PC-3 (cell line): ENCODE measurements around the gene AADACL4. TPM values are rescaled to one million over a fixed set of nuclear protein-coding genes. Genes with fewer than 3 reads are reported as not detected.

Experiments used
- ATAC-seq: fragments of 200-7000 bp; cut with Tn5 transposase; 2 replicates; pipeline ENCODE4 v1.9.1; 2020; ENCODE audit warnings: mild to moderate bottlenecking, moderate library complexity
- BruUV-seq: library from RNA; stranded (reverse); fragments of 400-500 nt; replicated peaks from 2 replicates; lab custom pipeline; 2021; lab: Mats Ljungman, UMichigan
- CTCF ChIA-PET: fragments of 300-600 bp; sonication (Branson Sonifier 250); formaldehyde crosslinking; loops from one replicate; lab custom pipeline; 2022; ENCODE audit warnings: antibody characterized with exemption; lab: Charles Lee
- POLR2A ChIA-PET: fragments of 300-600 bp; sonication (Branson Sonifier 250); formaldehyde crosslinking; loops from one replicate; lab custom pipeline; 2022; ENCODE audit warnings: antibody characterized with exemption; ENCODE audit not compliant: unreplicated experiment; lab: Charles Lee
- DNase-seq: peaks from one replicate; pipeline ENCODE4 v3.0.0-alpha.2; 2015
- H2AFZ ChIP-seq: fragments of 300-600 bp; sonication (generic); 2 replicates; pipeline ENCODE4 v1.6.0; 2016; ENCODE audit warnings: antibody characterized with exemption, low read length
- H3F3A ChIP-seq: fragments of 300-600 bp; sonication (generic); one replicate; pipeline ENCODE4 v1.6.0; 2017; ENCODE audit warnings: antibody characterized with exemption, low read length, control low read depth, mild to moderate bottlenecking; ENCODE audit not compliant: unreplicated experiment
- H3K27ac ChIP-seq: fragments of 300-600 bp; sonication (generic); 2 replicates; pipeline ENCODE4 v1.5.1; 2016; ENCODE audit warnings: mild to moderate bottlenecking, low read length
- H3K27me3 ChIP-seq: fragments of 300-600 bp; sonication (generic); 2 replicates; pipeline ENCODE4 v1.6.1; 2016; ENCODE audit warnings: low read length, mixed read lengths
- H3K36me3 ChIP-seq: fragments of 300-600 bp; sonication (generic); 2 replicates; pipeline ENCODE4 v1.6.1; 2016; ENCODE audit warnings: low read depth, mixed run types, low read length, mixed read lengths
- H3K4me1 ChIP-seq: fragments of 300-600 bp; sonication (generic); 2 replicates; pipeline ENCODE4 v1.5.1; 2016; ENCODE audit warnings: low read length; ENCODE audit not compliant: insufficient read depth
- H3K4me2 ChIP-seq: fragments of 300-600 bp; sonication (generic); 2 replicates; pipeline ENCODE4 v1.6.0; 2016; ENCODE audit warnings: low read length
- H3K4me3 ChIP-seq: fragments of 300-600 bp; sonication (generic); 2 replicates; pipeline ENCODE4 v1.5.1; 2016; ENCODE audit warnings: mild to moderate bottlenecking, low read length, mixed read lengths
- H3K79me2 ChIP-seq: fragments of 300-600 bp; sonication (generic); 2 replicates; pipeline ENCODE4 v1.6.1; 2017; ENCODE audit warnings: low read length, mixed read lengths
- H3K9ac ChIP-seq: fragments of 300-600 bp; sonication (generic); 2 replicates; pipeline ENCODE4 v1.6.0; 2016; ENCODE audit warnings: mild to moderate bottlenecking, low read length
- H3K9me2 ChIP-seq: fragments of 300-600 bp; sonication (generic); replicated peaks from 2 replicates; pipeline ENCODE4 v1.6.1; 2016; ENCODE audit warnings: mixed run types, low read length, mixed read lengths
- H3K9me3 ChIP-seq: fragments of 300-600 bp; sonication (generic); 2 replicates; pipeline ENCODE4 v1.6.1; 2016; ENCODE audit warnings: low read length, mixed read lengths
- H4K20me1 ChIP-seq: fragments of 300-600 bp; sonication (generic); 2 replicates; pipeline ENCODE4 v1.6.1; 2016; ENCODE audit warnings: low read length, mixed read lengths
- CTCF ChIP-seq: fragments of 300-600 bp; sonication (generic); conservative IDR thresholded peaks from 2 replicates; pipeline ENCODE4 v1.5.1; 2017; ENCODE audit warnings: antibody characterized with exemption, low read depth, mild to moderate bottlenecking, low read length
- EZH2 ChIP-seq: fragments of 300-600 bp; sonication (generic); IDR thresholded peaks from one replicate; pipeline ENCODE4 v1.6.1; 2017; ENCODE audit warnings: antibody characterized with exemption, mild to moderate bottlenecking, low read length; ENCODE audit not compliant: unreplicated experiment
- EZH2phosphoT487 ChIP-seq: fragments of 300-600 bp; sonication (generic); IDR thresholded peaks from 2 replicates; pipeline ENCODE4 v1.6.1; 2018; ENCODE audit warnings: mild to moderate bottlenecking, antibody characterized with exemption, low read length, borderline replicate concordance
- intact Hi-C: fragments of 100-400 bp; cut with micrococcal nuclease; formaldehyde crosslinking; loops from 2 replicates; pipeline ENCODE4 v1.9.0; 2023
- total RNA-seq: library from RNA; depleted of rRNA; stranded (reverse); fragments of >200 nt; gene quantifications from 2 replicates; pipeline ENCODE4 v1.2.3, GENCODE V29; 2014

The AADACL4 gene
- total RNA-seq, 1 experiment from 2014 or later: not detected

GRCh38 chr1:12598974-12599373, 44.9 kb upstream of the AADACL4 start:
- H4K20me1 ChIP-seq: no peaks in the 10 kb centered on the region
- ATAC-seq: no peak
- H3K4me3 ChIP-seq: no peak overlapping the region
- POLR2A ChIA-PET: interaction anchor here (0.6 kb wide), 1 partner anchor 35 kb away, joined by 3 read pairs; no protein-coding TSS in a partner anchor
- no peak for DNase-seq
- H3K9ac ChIP-seq: no peak overlapping the region
- intact Hi-C loops: loop anchor here (5.0 kb wide), 1 partner anchor 122 kb away; no protein-coding TSS in a partner anchor
- no peak for TF ChIP-seq EZH2
- no peak for TF ChIP-seq CTCF
- no peak for TF ChIP-seq EZH2phosphoT487
- H3F3A ChIP-seq: peaks cover 4% of the 10 kb centered on the region
- H3K79me2 ChIP-seq: peaks cover 85% of the 10 kb centered on the region
- no peaks in the 10 kb centered on the region for H3K27me3 ChIP-seq
- CTCF ChIA-PET: interaction anchor here (1.5 kb wide), 1 partner anchor 20 kb away, joined by 6 read pairs; no protein-coding TSS in a partner anchor
- no peak overlapping the region for H3K27ac ChIP-seq
- no TSS peak for BruUV-seq
- H3K4me1 ChIP-seq: peaks cover 76% of the 10 kb centered on the region
- H3K9me2 ChIP-seq: no peaks in the 10 kb centered on the region
- no peak overlapping the region for H3K4me2 ChIP-seq
- no peaks in the 10 kb centered on the region for H3K9me3 ChIP-seq
- no peak overlapping the region for H2AFZ ChIP-seq
- peaks cover 4% of the 10 kb centered on the region; the same call in 1 of the 2 replicates for H3K36me3 ChIP-seq

- Histone ChIP-seq H3K36me3 (peaks cover 5% of the 10 kb centered on the region; the same call in 1 of the 2 replicates), H3K9ac (no peak overlapping the region), H4K20me1 (no peaks in the 10 kb centered on the region), H3K9me3 (no peaks in the 10 kb centered on the region), H3K9me2 (no peaks in the 10 kb centered on the region), H3K27me3 (no peaks in the 10 kb centered on the region), H3K79me2 (peaks cover 83% of the 10 kb centered on the region), H3K4me1 (peaks cover 74% of the 10 kb centered on the region), H3F3A (peaks cover 5% of the 10 kb centered on the region), H3K4me2 (no peak overlapping the region), H3K27ac (no peak overlapping the region), H3K4me3 (no peak overlapping the region), H2AFZ (no peak overlapping the region)
- intact Hi-C loops: loop anchor here (5.0 kb wide), 1 partner anchor 122 kb away; no protein-coding TSS in a partner anchor
- TF ChIP-seq EZH2: no peak
- no peak for TF ChIP-seq EZH2phosphoT487
- no peak for TF ChIP-seq CTCF
- CTCF ChIA-PET: no interaction called here
- POLR2A ChIA-PET: no interaction called here
- ATAC-seq: no peak
- no TSS peak for BruUV-seq
- no peak for DNase-seq
Observed at GRCh38 chr1:12599657-12600056, 44.2 kb upstream of the AADACL4 start.

GRCh38 chr1:12600335-12600734, 43.5 kb upstream of the AADACL4 start:
- no peak overlapping the region for H3K4me3 ChIP-seq
- H2AFZ ChIP-seq: no peak overlapping the region
- peaks cover 5% of the 10 kb centered on the region; the same call in 1 of the 2 replicates for H3K36me3 ChIP-seq
- no peaks in the 10 kb centered on the region for H3K9me2 ChIP-seq
- no peak overlapping the region for H3K4me2 ChIP-seq
- no peak overlapping the region for H3K9ac ChIP-seq
- peaks cover 85% of the 10 kb centered on the region for H3K79me2 ChIP-seq
- CTCF ChIA-PET: no interaction called here
- no peaks in the 10 kb centered on the region for H3K27me3 ChIP-seq
- no peaks in the 10 kb centered on the region for H4K20me1 ChIP-seq
- DNase-seq (no peak), ATAC-seq (no peak)
- peaks cover 76% of the 10 kb centered on the region for H3K4me1 ChIP-seq
- BruUV-seq: no TSS peak
- no peak for TF ChIP-seq EZH2
- peaks cover 5% of the 10 kb centered on the region for H3F3A ChIP-seq
- intact Hi-C loops: no loop called here
- H3K9me3 ChIP-seq: no peaks in the 10 kb centered on the region
- no peak overlapping the region for H3K27ac ChIP-seq
- POLR2A ChIA-PET: no interaction called here
